ENCODE measurements around the gene POLE3.

Gene POLE3, protein sequence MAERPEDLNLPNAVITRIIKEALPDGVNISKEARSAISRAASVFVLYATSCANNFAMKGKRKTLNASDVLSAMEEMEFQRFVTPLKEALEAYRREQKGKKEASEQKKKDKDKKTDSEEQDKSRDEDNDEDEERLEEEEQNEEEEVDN

DNA sequence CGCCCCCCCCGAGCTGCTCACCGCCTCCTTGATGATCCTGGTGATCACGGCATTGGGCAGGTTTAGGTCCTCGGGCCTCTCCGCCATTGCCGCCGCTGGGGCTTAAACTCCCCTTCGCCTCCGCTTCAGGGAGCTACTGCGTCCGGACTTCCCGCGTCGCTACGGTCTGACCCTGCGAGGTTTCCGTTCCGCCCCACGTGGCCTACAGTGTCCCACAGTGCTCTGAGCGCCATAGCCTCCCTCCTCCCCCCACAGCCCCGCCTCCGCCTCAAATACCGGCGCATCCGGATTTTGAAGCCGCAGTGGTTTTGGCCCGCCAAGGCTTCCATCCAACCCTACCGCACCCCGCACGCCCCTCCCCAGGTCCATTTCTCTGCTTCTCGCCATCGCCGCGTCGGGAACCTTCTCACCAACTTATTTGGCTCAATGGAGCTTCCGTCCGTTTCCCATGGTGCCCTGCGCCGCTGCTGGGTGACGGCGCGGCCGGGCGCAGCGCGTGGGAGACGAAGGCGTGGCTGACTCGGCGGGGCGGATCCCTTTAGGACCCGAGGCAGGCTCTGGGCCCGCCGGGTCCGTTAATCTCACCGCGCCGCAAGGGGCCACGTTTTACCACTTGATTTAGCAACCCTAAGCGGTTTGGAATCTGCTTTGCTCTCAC is at the start of gene POLE3, which contains the start of gene C9orf43:
Gene POLE3, minus strand, starts transcription at position 469 of the 658 bp plus-strand sequence. Its CDS starts 382 bp downstream, at position 87.
Gene C9orf43, plus strand, starts transcription at position 541 of the 658 bp plus-strand sequence. CDS start 2,747 bp downstream, outside the sequence.
- H3K4me1 Mint-ChIP-seq, result peaks cover 41% of the 10 kb centered on the region
- TF ChIP-seq, protein P1, sequence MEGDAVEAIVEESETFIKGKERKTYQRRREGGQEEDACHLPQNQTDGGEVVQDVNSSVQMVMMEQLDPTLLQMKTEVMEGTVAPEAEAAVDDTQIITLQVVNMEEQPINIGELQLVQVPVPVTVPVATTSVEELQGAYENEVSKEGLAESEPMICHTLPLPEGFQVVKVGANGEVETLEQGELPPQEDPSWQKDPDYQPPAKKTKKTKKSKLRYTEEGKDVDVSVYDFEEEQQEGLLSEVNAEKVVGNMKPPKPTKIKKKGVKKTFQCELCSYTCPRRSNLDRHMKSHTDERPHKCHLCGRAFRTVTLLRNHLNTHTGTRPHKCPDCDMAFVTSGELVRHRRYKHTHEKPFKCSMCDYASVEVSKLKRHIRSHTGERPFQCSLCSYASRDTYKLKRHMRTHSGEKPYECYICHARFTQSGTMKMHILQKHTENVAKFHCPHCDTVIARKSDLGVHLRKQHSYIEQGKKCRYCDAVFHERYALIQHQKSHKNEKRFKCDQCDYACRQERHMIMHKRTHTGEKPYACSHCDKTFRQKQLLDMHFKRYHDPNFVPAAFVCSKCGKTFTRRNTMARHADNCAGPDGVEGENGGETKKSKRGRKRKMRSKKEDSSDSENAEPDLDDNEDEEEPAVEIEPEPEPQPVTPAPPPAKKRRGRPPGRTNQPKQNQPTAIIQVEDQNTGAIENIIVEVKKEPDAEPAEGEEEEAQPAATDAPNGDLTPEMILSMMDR (IDR thresholded peaks at IDR 0.05), result no peak
- peaks cover 21% of the 10 kb centered on the region for H3K36me3 Mint-ChIP-seq (ENCODE audit: low read depth)
- H3K27me3 Mint-ChIP-seq (ENCODE audit: low read depth, poor library complexity), result peaks cover 4% of the 10 kb centered on the region
- H3K9me3 Mint-ChIP-seq, result no peaks in the 10 kb centered on the region
- peak within 1 kb of the TSS; percentile 98 for H3K4me3 Mint-ChIP-seq
- peak within 1 kb of the TSS; percentile 100 for H3K27ac Mint-ChIP-seq
- DNase-seq, result peak; percentile 93

DNA sequence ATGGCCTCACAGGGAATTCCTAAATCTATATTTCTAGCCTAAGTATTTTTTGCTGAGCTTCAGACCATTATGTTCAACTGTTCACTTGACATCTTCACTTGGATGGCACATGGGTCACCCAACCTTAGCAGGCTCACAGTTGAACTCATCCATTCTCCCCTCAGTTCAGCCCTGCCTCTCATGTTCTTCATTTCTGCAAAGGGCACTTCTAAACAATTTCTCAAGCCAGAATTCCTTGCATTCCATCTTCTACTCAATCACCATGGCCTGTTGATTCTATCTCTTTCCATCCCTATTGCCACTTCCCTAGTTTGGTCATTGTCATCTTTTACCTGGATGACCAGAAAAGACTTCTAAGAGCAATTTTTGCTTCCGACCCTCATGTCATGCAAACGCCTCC is 45.8 kb upstream of the POLE3 start:
- Mint-ChIP-seq H3K27ac (no peak overlapping the region), H3K27me3 (ENCODE audit: low read depth, poor library complexity) (peaks cover 3% of the 10 kb centered on the region), H3K36me3 (ENCODE audit: low read depth) (no peaks in the 10 kb centered on the region), H3K4me3 (no peak overlapping the region), H3K4me1 (peaks cover 19% of the 10 kb centered on the region), H3K9me3 (no peaks in the 10 kb centered on the region)
- TF ChIP-seq, protein P1 (IDR thresholded peaks at IDR 0.05), result no peak
- DNase-seq, result no peak

DNA sequence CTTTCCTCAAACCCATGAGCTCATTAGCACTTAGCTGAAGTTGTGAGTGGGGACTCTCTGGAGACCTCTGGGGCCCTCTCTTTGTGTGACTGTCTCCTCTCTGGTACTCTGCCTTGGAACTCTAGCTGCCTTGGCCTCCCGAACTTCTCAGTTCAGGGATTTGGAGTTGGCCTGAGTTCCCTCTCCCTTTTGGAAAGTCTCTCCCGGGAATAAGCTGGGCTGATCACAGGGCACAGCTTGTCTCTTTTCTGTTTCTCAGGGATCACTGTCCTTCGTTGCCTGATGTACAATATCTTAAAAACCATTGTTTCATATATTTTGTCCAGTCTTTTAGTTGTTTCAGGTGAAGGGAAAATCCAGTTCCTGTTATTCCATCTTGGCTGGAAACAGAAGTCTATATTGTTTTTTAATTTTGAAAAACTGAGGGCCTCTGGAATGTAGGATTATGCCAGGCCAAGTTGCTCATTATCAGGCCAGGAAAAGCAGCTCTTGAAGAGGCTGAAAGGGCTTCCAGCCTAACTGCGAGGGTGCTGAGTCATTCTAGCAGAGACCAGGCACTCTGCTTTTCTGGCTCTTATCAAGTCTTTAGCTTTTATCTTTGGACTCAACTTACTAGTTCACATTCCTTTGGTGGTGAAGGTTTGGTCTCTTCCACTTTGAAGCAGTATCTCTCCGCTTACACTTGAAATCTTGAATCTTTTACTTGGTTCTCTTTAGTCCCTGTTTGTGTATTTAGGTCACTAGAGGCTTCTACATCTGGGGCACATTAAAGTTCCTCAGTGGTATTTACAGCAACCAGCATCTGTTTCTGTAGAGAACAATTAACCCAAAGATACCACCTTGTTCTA is 44.7 kb upstream of the POLE3 start:
- H3K27ac Mint-ChIP-seq, result peak overlapping the region; percentile 41
- no peaks in the 10 kb centered on the region for H3K9me3 Mint-ChIP-seq
- peaks cover 19% of the 10 kb centered on the region for H3K4me1 Mint-ChIP-seq
- no peak overlapping the region for H3K4me3 Mint-ChIP-seq
- DNase-seq, result no peak
- peaks cover 3% of the 10 kb centered on the region for H3K27me3 Mint-ChIP-seq (ENCODE audit: low read depth, poor library complexity)
- TF ChIP-seq, protein P1 (IDR thresholded peaks at IDR 0.05), result no peak
- no peaks in the 10 kb centered on the region for H3K36me3 Mint-ChIP-seq (ENCODE audit: low read depth)

DNA sequence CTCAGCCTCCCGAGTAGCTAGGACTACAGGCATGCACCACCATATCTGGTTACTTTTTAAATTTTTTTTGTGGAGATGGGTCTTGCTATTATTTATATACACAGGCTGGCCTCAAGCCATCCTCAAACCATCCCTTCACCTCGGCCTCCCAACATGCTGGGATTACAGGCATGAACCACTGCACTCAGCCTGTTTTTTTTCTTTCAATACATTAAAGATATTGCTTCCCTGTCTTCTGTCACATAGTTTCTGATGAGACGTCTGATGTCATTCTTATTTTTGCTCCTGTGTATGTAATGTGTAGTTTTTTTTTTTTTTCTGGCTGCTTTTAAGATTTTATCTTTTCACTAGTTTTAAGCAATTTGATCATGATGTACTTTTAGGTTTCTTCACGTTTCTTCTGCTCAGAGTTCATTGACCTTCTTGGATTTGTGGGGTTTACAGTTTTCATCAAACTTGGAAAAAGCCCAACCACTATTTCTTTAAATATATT is 41.7 kb upstream of the POLE3 start:
- no peak overlapping the region for H3K27ac Mint-ChIP-seq
- H3K27me3 Mint-ChIP-seq (ENCODE audit: low read depth, poor library complexity), result peaks cover 3% of the 10 kb centered on the region
- DNase-seq, result no peak
- no peak overlapping the region for H3K4me3 Mint-ChIP-seq
- TF ChIP-seq, protein P1 (IDR thresholded peaks at IDR 0.05), result no peak
- H3K4me1 Mint-ChIP-seq, result peaks cover 19% of the 10 kb centered on the region
- no peaks in the 10 kb centered on the region for H3K9me3 Mint-ChIP-seq
- H3K36me3 Mint-ChIP-seq (ENCODE audit: low read depth), result no peaks in the 10 kb centered on the region

DNA sequence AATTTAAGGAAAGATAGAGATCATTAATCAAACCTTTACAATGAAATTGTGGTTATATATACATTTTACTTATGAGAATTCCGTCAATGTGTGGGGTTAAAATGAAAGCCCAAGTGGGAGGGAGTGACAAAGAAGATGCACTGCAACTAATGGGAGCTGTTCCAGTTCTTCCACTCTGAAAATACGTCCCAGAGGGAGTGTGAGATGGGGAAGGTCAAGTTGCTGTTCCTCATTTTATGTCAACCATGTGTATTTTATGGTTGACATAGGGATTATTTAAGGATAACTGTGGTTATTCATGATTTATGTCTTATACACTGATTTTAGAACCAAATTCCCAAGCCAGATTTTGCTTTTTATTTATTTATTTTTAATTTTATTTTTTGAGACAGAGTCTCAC is 38.9 kb upstream of the POLE3 start:
- H3K36me3 Mint-ChIP-seq (ENCODE audit: low read depth), result no peaks in the 10 kb centered on the region
- TF ChIP-seq, protein P1 (IDR thresholded peaks at IDR 0.05), result no peak
- no peak for DNase-seq
- H3K4me1 Mint-ChIP-seq, result no peaks in the 10 kb centered on the region
- H3K9me3 Mint-ChIP-seq, result no peaks in the 10 kb centered on the region
- no peaks in the 10 kb centered on the region for H3K27me3 Mint-ChIP-seq (ENCODE audit: low read depth, poor library complexity)
- no peak overlapping the region for H3K27ac Mint-ChIP-seq
- no peak overlapping the region for H3K4me3 Mint-ChIP-seq

Measured in nephron progenitor cell (in vitro differentiated cells).